Breast epithelium (tissue), 4 donors: ENCODE results near the gene SP6. TPM values are rescaled to one million over a fixed set of nuclear protein-coding genes. Genes with fewer than 3 reads are reported as not detected.
A peak's percentile ranks its signal among the peaks of the same experiment; 100 is the strongest.

Experiments used
- DNase-seq, 2 donors: peaks; one replicate each; pipeline ENCODE4 v3.0.0-alpha.2; 2019; ENCODE audit warnings: low spot score in 2 of 2
- H3K27ac ChIP-seq, 2 donors: fragments of 200-600 bp; sonication (generic) in 1 of 2; one replicate each; pipeline ENCODE4 v1.5.1; 2016 to 2019; ENCODE audit warnings: mild to moderate bottlenecking in 1 of 2
- H3K27me3 ChIP-seq, 2 donors: fragments of 200-600 bp; sonication (generic) in 1 of 2; one replicate each; pipeline versions ENCODE4 v1.5.1 to v1.6.0; 2017 to 2019; ENCODE audit warnings: control low read depth in 1 of 2, mild to moderate bottlenecking in 1 of 2
- H3K36me3 ChIP-seq: fragments of 200-600 bp; one replicate; pipeline ENCODE4 v1.5.1; 2019
- H3K4me1 ChIP-seq, 2 donors: fragments of 200-600 bp; sonication (generic); one replicate each; pipeline ENCODE4 v1.5.1; 2016 to 2019; ENCODE audit warnings: control low read depth in 1 of 2
- H3K4me3 ChIP-seq, 3 donors: fragments of 200-600 bp; sonication (generic); 1 replicate in 2 of 3; 2 replicates in 1 of 3; pipeline ENCODE4 v1.5.1; 2016 to 2019; ENCODE audit warnings: mild to moderate bottlenecking in 3 of 3, moderate library complexity in 2 of 3
- H3K9me3 ChIP-seq, 2 donors: fragments of 200-600 bp; sonication (generic) in 1 of 2; one replicate each; pipeline ENCODE4 v1.5.1; 2016 to 2019; ENCODE audit warnings: control low read depth in 1 of 2
- CTCF ChIP-seq, 3 donors: fragments of 450-650 bp; IDR thresholded peaks; one replicate each; pipeline ENCODE4 v1.5.1; 2016 to 2017; ENCODE audit warnings: antibody characterized with exemption in 3 of 3, mild to moderate bottlenecking in 3 of 3, moderate library complexity in 3 of 3
- POLR2A ChIP-seq: fragments of 450-650 bp; IDR thresholded peaks from one replicate; pipeline ENCODE4 v1.6.1; 2016; ENCODE audit warnings: antibody characterized with exemption, mild to moderate bottlenecking, moderate library complexity
- POLR2AphosphoS5 ChIP-seq, 3 donors: sonication (generic); formaldehyde crosslinking; IDR thresholded peaks; one replicate each; pipeline ENCODE4 v1.6.1; 2017; ENCODE audit warnings: antibody characterized with exemption in 3 of 3
- intact Hi-C: fragments of 100-400 bp; cut with DNase I; formaldehyde crosslinking; loops from one replicate; pipeline ENCODE4 v1.15.1; 2023; ENCODE audit warnings: low total_unique reads
- total RNA-seq, 3 donors: library from RNA; depleted of rRNA; stranded (reverse); fragments of >200 nt; gene quantifications; one replicate each; pipeline ENCODE4 v1.1.0, GENCODE V29; 2016

SP6 gene
- total RNA-seq, 3 donors from 2014 or later: 0.48 to 5.3 (median 3.6) TPM

DNA sequence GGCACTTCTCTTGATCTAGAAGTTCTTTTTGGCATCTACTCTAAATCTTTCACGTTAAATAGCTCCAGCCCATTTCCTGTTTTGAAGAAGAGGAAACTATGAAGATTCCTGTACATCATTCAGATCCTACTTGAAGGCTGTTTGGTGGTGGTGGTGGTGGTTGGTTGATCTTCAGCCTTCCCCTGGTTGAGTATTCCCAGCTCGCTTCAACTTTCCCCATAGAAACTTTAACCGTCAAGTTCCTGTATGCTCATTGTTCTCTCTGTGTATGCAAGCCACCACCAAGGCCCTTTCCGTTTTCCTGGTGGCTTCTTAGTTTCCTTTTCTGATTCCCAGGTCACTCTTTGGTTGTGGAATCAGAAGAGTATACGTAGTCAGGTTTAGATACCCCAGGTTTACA lies 16.2 kb downstream of the SP6 start:
- Histone ChIP-seq H3K9me3 (no peaks in the 10 kb centered on the region), H3K27ac (no peak overlapping the region), H3K36me3 (no peaks in the 10 kb centered on the region), H3K4me3 (no peak overlapping the region), H3K4me1 (peaks cover 6 to 14% of the 10 kb centered on the region in 2 donors), H3K27me3 (no peaks in the 10 kb centered on the region)
- intact Hi-C loops: no loop called here
- no peak for DNase-seq
- no peak for TF ChIP-seq CTCF (IDR thresholded peaks at IDR 0.05)
- TF ChIP-seq POLR2A: no peak
- no peak for TF ChIP-seq POLR2AphosphoS5 (IDR thresholded peaks at IDR 0.05)

DNA sequence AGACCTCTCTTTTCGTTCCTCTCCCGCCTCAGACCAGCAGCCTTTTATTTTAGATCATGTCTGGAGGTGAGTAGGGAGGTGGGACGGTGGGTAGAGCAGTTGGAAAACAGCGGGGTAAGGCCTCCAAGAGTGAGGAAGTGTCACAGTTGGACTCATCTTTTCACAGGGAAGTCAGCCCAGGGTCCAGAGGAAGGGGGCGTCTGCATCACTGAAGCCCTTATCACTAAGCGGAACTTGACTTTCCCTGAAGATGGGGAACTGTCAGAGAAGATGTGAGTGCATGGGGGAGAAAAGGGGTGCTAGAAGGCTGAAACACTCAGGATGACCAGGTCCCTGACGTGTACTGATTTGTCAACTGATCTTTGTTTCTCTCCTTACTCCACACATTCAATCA lies 19.0 kb downstream of the SP6 start:
- intact Hi-C loops: no loop called here
- no peak for DNase-seq
- Histone ChIP-seq H3K27me3 (no peaks in the 10 kb centered on the region), H3K36me3 (peaks cover 2% of the 10 kb centered on the region), H3K27ac (peak overlapping the region in 1 of 2 donors; percentile 86), H3K9me3 (no peaks in the 10 kb centered on the region), H3K4me3 (peak overlapping the region; percentile 67 to 91 (median 88)), H3K4me1 (peaks cover 6 to 12% of the 10 kb centered on the region in 2 donors)
- no peak for TF ChIP-seq POLR2A
- TF ChIP-seq POLR2AphosphoS5 (IDR thresholded peaks at IDR 0.05): no peak
- TF ChIP-seq CTCF (IDR thresholded peaks at IDR 0.05): no peak

DNA sequence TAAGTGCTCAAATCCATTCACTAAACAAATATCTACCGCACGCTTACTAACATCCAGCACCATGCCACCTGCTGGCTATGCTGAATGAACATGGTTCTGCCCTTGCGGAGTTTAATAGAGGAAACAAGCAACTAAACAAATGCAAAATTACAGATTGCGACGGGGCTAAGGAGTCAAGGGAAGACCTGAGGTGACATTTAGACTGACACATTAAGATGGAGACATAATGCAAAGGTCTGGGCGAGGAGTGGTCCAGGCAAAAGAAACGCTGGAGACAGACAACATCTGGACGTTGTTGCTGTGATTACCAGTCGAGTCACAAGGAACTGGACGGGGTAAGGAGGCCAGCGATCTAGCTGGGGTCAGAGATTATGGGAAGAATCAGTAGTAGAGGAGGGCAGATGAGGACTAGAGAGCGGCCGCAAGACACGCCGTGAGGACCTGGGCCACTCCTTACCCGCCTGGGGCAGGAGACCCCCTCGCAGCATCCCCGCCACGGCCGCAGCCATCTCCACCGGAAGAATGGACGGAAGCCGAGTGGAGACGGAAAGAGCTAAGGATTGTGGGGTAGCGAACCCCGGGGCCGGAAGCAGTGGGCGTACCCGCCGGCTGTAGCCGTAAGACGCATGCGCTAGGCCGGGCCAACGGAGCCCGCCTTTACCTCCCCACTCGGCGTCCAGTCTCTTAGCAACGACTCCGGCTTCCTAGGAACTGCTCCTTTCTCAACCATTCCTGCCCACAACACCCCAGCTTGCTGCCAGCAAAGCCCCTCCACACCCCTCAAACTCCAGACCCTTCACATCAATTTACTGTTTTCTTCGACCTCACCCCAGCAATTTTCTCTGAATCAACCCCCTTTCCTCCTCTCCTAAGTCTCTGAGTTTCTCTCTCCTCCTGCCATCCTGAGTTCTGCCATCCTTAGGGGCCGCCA lies 19.7 kb downstream of the SP6 start, which contains the start of the genes LRRC46 and MRPL10:
Gene LRRC46 (plus strand): TSS at position 668 of the 931 bp plus-strand sequence. CDS start 320 bp downstream, outside the sequence.
Gene MRPL10 (minus strand): TSS at position 539 of the 931 bp plus-strand sequence. CDS start 30 bp downstream, at position 509.
- Histone ChIP-seq H3K4me1 (peaks cover 6 to 12% of the 10 kb centered on the region in 2 donors), H3K27ac (peak within 1 kb of the TSS; percentile 84 to 86), H3K27me3 (no peaks in the 10 kb centered on the region), H3K9me3 (no peaks in the 10 kb centered on the region), H3K4me3 (peak within 1 kb of the TSS; percentile 67 to 91 (median 88)), H3K36me3 (peaks cover 8% of the 10 kb centered on the region)
- intact Hi-C loops: no loop called here
- no peak for TF ChIP-seq CTCF (IDR thresholded peaks at IDR 0.05)
- peak; percentile 83 to 97 (median 89) for TF ChIP-seq POLR2AphosphoS5 (IDR thresholded peaks at IDR 0.05)
- peak; percentile 54 for TF ChIP-seq POLR2A
- peak; percentile 88 to 90 for DNase-seq

DNA sequence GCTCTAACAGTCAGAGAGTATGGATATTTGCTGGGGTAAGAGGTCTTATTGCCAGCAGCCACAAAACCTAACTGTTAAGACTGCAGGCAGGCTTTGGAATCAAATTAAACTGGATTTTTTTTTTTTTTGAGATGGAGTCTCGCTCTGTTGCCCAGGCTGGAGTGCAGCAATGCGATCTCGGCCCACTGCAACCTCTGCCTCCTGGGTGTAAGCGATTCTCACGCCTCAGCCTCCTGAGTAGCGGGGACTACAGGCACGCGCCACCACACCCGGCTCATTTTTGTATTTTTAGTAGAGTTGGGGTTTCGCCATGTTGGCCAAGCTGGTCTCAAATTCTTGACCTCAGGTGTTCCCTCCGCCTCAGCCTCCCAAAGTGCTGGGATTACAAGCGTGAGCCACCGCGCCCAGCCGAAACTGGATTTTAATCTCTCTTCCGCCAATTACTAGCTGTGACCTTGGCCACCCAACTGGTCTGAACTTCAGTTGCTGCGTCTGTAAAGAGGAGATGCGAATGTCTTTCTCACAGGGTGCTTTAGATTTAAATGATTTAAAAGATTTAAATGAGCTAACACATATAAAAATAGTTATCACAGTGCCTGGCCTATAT lies 20.5 kb downstream of the SP6 start:
- no peak for TF ChIP-seq POLR2A
- no peak for TF ChIP-seq CTCF (IDR thresholded peaks at IDR 0.05)
- no peak for TF ChIP-seq POLR2AphosphoS5 (IDR thresholded peaks at IDR 0.05)
- H3K27me3 ChIP-seq: no peaks in the 10 kb centered on the region
- H3K9me3 ChIP-seq: no peaks in the 10 kb centered on the region
- H3K27ac ChIP-seq: peak overlapping the region; percentile 84 to 86
- DNase-seq: no peak
- peaks cover 6 to 12% of the 10 kb centered on the region in 2 donors for H3K4me1 ChIP-seq
- H3K4me3 ChIP-seq: peak overlapping the region; percentile 67 to 91 (median 88)
- intact Hi-C loops: no loop called here
- H3K36me3 ChIP-seq: peaks cover 9% of the 10 kb centered on the region
